KBM-7 (cell line): ENCODE measurements around the gene SLC4A8.
"Not testable (repeated sequence)": the region's sequence is repeated elsewhere in the genome, so short reads cannot be mapped to it uniquely, and the experiment has no call there.

Experiments
- DNase-seq: peaks from one replicate; pipeline ENCODE4 v3.0.0-alpha.2; 2015
- in situ Hi-C: fragments of 300-500 bp; cut with MboI; formaldehyde crosslinking; loops from 2 replicates; pipeline ENCODE4 v1.14.3; 2020; ENCODE audit warnings: low sequenced_read_pairs, low pct_unique_long_range_greater_than_20kb, mixed read lengths

SLC4A8 gene

DNA sequence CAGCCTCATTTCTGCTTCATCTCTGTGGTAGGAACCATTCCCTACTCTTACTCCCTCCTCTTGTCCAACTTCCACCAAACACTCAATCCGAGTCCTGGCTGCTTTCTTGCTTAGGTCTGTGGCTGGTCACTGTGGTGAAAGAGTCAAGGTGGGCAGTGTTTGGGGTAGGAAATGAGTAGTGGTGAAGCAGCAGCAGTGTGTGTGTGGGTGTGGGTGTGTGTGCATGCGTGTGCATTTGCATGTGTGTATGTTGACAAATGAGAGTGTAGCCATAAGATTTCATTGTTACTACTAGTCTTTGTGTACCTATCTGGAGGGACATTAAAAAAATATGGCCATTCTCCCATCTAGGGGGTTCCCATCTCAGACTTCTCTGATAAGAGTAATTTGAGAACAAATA is 87.8 kb downstream of the SLC4A8 start:
- in situ Hi-C loops: no loop called here
- no peak for DNase-seq

DNA sequence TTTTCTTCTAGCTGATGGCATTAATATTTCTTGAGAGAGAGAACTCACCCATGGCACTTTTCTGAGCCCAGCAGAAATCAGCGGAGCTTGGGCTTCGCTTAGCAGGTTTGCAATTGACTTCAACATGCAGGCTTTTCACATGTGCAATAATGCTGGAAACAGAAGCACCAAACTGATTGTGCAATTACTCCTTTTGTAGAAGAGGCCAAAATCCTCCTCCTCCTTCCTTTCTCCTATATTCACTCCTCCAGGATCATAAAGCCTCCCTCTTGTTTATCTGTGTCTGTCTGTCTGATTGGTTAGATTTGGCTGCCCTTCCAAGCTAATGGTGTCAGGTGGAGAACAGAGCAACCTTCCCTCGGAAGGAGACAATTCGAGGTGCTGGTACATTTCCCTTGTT is 90.4 kb downstream of the SLC4A8 start:
- in situ Hi-C loops, DNase-seq: not testable (repeated sequence)

DNA sequence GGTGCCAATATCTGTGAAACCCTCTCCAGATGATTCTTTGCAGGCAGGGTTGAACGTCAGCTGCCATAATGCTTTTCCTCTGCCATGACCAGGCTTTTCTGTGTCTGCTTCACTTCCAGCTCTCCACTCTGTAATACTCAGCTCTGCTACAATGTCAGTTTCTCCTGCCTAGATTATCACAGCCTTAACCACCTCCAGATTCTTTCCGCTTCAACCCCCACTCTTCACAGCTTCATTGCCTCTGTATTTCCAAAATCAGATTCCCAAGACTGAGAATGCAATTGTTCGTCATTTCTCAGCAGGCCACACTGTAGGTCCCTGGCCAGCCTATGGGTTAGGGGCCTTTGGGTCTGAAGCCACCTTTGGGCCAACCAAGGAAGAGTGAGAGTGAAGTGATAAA is 92.7 kb downstream of the SLC4A8 start:
- in situ Hi-C loops: no loop called here
- no peak for DNase-seq

DNA sequence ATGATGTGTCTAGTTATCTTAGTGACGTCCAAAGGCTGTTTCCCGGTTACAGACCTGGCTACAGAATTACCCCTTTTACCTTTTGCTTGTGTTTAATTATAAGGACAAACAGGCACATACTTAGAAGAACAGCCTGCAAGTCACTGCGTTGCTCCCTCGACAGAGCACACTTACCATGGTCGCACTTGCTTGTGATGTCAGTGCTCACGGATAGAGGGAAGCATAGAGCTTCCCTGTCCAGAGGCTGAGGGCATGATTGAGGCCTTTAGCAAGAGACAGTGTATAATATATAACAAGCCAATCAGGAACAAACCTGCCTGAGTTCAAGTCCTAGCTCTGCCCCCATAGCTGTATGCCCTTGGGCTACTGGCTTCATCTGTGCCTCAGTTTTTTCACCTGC is 93.2 kb downstream of the SLC4A8 start:
- in situ Hi-C loops: no loop called here
- DNase-seq: peak; percentile 23

DNA sequence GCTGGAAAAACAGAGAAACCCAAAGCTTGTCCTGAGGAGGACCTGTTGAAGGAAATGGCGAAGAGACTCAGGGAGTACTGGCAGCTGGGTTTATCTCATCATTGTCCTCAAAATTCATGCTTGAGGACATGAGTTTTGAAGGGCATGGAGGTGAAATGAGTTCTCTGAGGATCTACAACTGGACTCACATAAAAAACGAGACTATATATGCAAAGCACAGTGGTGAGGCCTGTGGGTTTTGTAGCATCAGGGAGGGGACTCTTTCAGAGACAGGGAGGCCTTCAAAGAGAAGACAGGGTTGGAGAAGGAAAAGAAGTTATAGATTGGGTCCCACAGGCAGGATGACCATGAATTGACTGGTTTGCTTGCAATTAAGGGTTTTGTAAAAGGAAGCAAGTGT is 95.1 kb downstream of the SLC4A8 start:
- no peak for DNase-seq
- in situ Hi-C loops: no loop called here

DNA sequence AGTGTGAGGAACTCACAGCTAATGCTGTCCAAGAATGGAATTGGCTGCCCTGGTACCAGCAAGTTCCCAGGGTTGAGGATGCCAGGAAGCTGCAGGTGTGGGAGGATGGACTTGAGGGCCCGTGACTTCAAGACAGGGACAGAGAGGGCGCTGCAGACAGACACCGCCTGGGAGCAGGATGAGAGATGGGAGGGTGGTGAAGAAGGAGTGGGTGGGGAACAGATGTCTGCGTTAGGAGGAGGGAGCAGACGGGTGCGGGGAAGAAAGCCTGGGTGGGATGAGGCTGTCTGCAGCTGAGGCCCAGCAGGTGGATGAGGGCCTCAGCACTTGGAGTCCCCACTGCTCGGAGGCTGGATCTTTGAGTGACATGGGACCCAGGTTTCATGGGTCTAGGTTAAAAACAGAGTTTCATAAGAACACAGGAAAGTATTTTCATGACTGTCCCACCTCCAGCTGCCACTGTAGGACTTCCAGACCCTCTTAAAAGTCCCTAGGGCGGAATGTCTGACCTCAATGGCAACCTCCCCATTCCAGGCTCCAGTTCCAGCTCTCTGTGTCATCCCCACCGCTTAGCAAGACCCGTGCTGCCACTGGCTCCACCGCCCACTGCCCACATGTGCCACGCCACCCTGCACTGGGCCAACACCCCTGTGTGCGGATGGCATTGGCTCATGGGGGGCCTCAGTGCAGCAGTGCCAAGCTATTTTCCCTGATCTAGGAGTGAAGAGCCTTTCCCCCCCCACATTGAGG is 96.1 kb downstream of the SLC4A8 start:
- in situ Hi-C loops: no loop called here

DNA sequence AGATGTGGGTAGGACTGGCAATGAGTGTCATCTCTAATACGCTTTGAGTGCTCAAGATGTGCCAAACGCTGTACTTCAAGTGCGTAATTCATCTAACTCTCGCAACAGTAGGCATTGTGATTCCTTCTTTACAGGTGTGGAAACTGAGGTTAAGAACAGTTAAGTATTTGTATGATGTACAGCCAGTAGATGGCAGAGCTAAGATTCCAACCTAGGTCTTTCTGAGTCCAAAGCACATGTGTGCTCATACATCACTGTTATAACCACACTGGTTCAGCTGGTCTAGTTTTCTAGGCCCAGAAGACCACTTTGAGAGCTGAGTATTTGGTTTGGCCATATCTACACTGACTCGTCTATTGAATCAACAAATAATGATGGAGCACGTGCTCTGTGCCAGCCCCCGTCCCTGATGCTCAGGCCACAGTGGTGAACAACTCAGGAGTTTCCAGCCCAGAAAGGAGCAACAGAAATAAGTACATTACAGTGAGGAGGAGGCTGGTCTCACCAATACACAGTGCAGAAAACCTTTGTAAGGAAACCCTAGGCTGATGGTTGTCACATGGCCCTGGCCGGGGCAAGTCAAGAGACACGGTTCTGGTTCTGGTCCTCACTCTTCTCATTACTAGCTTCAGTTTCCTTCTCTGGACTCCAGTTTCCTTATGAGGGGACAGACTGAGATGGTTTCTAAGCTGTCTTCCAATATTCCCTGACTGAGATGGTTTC is 97.1 kb downstream of the SLC4A8 start:
- in situ Hi-C loops: no loop called here
- DNase-seq: no peak

More for the DNA sequence above, 96.1 kb downstream of the SLC4A8 start:
- DNase-seq: no peak

DNA sequence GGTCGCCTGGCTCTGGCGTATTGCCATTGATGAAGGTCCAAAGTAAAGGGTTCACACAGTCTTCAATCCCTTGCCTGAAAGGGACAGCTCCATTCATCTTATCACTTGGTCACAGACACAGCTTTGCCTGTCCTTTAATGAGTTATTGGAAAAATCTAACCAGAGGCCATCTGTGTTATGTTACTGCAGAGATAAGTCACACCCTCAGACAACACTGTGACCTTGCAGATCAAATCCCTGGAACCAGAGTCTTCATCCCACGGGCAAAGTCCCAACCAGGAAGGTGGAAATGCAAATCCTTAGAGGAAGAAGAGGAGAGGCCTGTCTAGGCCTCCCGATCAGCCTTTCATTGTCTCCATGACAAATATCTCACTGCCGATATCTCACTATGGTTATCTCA is 98.1 kb downstream of the SLC4A8 start:
- DNase-seq: no peak
- in situ Hi-C loops: no loop called here

DNA sequence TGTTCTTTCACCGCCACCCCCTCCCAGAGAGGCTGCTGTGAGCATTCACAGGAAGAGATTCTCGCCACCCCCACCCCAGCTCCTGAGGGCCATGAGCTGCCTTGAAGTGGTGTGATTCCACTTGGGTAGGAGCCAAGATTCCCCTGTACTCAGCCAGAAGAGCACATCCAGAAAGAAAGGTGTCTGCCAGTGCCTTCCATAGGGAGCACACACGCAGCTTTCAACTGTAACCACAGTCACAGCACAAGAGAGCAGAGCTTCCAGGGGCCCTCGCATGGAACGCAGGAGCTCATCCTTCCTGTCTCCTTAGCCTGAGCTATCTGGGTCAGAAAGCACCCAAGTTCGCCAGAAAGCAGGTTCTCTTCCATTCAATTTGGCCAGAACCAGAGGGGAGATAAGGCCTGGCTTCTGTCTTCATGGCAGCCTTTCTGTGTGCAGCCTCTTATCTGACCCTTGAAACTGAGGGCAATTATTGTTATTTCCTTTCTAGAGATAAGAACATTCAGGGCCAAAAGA is 99.8 kb downstream of the SLC4A8 start:
- DNase-seq: no peak
- in situ Hi-C loops: no loop called here

DNA sequence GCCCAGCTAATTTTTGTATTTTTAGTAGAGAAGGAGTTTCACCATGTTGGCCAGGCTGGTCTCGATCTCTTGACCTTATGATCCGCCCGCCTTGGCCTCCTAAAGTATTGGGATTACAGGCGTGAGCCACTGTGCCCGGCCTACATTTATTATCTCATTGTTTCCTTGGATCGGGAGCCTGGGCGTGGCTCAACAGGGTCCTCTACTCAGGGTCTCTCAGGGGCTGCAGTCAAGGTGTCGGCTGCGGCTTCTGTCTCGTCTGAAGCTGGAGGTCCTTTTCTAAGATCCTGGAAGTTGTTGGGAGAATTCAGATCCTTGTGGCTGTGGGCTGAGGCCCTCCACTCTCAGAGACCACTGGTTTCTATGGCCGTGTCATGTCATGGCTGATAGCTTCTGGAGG is 100.9 kb downstream of the SLC4A8 start:
- in situ Hi-C loops: no loop called here
- DNase-seq: no peak

DNA sequence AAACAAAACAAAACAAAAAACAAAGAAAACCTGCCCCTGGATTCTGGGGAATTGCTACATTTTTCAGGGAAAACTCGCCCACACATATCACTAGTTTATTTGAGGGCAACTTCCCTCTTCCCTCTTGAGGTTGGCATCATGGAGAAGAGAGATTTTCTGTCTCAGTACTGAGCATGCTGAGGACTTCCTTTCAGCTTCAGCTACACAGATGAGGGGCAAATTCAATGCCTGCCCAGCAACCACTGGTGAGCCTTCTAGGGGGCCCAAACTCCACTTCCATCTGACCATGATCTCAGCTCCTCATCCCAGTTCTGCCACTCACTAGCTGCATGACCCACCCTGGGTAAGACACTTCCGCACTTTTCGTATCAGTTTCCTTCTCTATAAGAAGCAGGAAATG is 103.3 kb downstream of the SLC4A8 start:
- in situ Hi-C loops: no loop called here
- DNase-seq: no peak

DNA sequence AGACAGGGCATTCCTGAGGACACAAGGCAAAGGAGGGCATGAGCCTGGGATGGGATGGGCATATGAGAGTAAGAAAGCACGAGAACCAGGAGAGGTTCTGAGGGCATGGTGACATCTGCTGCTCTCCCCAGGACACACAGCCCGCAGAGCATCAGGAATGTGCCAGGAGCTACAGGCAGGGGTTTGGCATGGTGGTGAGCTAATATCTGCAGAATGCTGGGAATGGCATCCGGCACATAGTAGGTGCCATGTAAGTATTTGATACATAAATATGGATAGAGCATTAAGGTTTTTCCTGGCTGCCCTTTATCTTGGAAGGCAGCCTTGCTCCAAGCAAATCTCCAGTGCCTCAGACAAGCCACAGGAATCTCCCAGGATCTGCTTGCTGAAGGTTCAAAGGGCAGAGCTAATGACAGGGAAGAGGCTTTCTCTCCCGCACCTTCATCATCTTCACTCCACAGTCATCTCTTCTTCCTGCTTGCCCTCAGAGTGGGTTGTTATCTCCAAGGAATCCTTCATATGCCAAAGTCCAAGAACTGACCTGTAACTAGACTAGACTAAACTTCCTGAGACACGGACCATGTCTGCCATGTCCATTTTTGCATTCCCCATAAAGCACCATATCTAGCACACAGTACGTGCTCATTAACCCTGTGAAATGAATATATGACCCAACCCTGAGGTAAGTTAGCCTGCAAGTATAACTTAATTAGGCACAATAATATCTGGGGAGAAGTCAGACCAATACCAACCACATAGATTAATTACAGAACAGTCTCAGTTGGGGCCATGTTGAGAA is 104.4 kb downstream of the SLC4A8 start:
- no peak for DNase-seq
- in situ Hi-C loops: no loop called here

DNA sequence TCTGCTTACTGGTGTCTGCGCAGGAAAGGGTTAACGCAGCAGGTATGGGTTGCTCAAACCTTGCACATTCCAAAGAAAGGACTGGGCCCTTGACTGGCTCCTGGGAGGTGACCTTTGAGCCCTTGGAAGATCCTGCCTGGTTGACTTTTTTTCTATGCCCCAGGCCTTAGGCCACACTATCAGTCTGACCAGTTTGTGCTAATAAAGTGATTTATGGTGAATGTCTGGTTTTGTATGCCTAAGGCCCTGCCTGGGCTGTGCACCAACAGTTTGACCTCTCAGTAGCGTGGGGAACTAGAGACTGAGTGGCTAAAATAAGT is 105.0 kb downstream of the SLC4A8 start:
- in situ Hi-C loops: no loop called here

DNA sequence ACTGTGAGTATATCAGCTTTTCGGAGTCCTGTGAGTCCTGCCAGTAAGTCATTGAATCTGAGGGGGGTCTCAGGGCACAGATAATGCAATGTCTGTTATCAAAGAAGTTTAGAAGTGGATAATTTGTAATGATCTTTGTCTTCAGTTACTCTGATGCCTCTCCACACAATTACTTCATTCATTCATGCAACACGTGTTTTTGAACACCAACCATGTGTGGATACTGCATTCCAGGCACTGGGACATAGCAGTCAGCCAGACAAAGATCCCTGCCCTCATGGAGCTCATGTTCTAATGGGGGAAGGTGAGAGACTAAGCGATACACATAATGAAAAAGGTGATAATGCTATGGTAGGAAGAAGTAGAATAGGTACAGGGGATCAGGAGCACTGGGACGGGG is 105.6 kb downstream of the SLC4A8 start:
- in situ Hi-C loops: no loop called here

More for the DNA sequence above, 105.0 kb downstream of the SLC4A8 start:
- DNase-seq: no peak

DNA sequence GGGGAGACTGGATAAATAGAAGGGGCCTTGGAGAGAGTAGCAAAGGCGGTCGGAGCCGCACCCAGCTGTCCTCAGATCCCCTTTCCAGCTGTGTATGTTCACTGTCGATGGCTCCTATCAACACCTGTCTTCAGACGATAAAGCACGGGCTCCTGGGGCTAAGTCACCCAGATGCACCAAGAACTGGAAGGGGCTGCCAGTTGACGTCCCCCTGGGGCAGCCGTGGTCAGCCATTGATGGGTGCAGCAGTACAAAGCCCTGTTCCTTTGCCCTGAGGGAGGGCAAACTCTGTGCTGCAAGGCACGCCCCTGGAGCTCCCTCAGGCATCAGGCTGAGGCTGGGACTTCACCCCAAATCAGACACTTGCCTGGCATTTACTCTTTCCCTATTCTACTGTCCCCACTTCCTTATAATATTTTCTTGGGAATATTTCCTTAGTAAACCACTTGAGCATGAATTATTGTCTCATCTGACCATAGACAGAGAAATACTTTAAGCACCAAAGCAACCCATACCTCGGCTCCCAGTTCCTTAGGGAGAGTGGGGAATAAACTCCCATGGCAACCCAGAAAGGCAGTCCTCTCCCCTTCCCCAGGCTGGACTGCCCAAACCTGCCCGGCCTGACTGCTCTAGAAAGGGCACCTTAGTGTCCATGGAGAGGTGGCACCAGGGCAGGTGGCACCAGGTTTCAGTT is 106.8 kb downstream of the SLC4A8 start:
- in situ Hi-C loops: no loop called here
- no peak for DNase-seq

More for the DNA sequence above, 105.6 kb downstream of the SLC4A8 start:
- no peak for DNase-seq

DNA sequence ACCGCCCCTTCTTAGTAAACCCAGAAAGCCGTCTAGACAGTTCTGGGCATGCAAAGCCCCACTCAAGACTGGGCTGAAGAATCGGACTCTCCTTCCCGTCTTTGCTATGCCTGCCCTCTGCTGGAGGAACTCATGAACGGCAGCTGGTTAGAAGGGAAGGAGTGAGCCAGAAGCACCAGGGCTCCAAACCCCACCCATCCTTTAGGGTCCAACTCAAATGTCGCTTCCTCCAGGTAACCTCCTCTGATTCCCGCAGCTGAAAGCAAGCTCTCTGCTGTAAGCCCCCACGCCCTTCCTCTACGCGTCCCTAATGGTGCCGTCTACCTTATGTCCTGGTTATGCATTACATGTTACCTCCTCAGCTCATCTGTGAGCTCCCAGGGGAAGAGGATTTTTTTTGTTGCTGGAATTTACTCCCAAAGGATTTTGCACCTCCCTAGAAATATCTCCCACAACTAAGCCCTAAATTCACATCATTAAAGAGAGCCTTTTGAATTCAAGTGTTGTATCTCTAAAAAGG is 107.4 kb downstream of the SLC4A8 start:
- in situ Hi-C loops: no loop called here
- DNase-seq: peak; percentile 80

DNA sequence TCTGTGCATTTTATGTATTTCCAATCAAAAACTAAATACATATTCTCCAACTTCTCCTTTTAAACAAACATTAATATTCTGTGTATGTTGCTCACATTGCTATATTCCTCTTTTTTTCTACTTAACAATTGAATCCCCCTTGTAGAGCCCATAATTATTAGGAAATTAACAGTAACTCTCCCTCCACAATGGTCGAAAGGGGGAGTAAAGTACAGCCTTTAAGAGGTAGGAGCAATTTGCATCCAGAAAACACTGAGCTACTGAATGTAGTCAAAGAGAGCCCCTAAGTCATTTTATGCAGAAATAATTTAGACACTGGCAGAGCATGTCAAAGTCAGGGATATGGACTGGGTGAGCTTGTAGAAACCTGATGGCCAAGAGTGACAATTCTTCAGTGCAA is 109.2 kb downstream of the SLC4A8 start:
- in situ Hi-C loops: no loop called here
- DNase-seq: no peak

DNA sequence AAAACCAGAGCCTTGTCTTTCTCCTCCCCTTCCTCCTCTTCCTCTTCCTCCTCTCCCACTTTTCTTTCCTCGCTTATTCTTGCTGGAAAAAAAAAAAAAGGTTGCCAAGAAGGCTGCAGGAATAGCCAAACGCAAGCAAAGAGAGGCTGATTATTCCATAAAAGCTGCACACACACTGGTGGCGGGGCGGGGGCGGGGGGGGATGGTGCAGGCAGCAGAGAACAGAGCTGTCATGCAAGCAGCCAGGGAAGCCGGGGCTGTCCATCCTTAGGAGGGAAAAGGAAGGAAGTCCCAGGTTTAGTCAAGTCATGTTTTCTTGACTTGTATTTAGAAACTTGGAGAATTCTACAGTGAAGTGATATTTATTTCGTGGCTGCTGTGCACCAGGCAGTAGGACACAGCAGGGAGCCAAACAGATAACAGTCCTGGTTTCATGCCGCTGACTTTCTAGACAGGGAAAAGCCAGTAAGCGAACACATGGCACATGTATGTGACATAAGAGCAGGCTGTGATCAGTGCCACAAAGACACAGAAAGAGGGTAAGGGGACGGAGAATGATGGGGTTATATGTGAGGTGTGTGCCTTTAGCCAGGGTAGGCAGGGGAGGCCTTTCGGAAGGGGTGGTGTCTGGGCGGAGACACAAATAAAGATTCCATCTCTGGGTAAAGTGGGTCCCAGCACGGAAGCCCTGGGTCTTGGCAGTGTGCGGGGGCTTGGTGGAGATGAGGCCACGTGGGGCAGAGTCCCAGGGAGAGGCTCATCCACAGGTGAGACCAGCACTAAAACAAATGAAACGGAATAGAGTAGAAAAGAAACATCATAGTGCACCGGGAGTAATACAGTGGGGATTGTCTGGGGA is 109.8 kb downstream of the SLC4A8 start:
- in situ Hi-C loops: no loop called here
- DNase-seq: no peak
